RWPE2 (cell line): ENCODE results near the gene HRAS.
"Not testable (repeated sequence)": the region's sequence is repeated elsewhere in the genome, so short reads cannot be mapped to it uniquely, and the experiment has no call there.

ENCODE experiments used
- ATAC-seq: fragments of 200-7000 bp; cut with Tn5 transposase; 3 replicates; pipeline ENCODE4 v1.9.1; 2021; ENCODE audit warnings: low read depth
- DNase-seq: peaks from one replicate; pipeline ENCODE4 v3.0.0-alpha.2; 2020; ENCODE audit warnings: low spot score
- H3K27ac ChIP-seq: fragments of 450-650 bp; 2 replicates; pipeline ENCODE4 v1.5.1; 2017; ENCODE audit warnings: mild to moderate bottlenecking; ENCODE audit not compliant: poor library complexity, severe bottlenecking
- H3K27me3 ChIP-seq: fragments of 250-450 bp; sonication (Bioruptor Pico); 2 replicates; pipeline ENCODE4 v1.5.1; 2021; ENCODE audit warnings: mild to moderate bottlenecking, moderate library complexity; ENCODE audit not compliant: insufficient read depth, poor library complexity, severe bottlenecking
- H3K36me3 ChIP-seq: fragments of 250-450 bp; sonication (Bioruptor Pico); 2 replicates; pipeline ENCODE4 v1.5.1; 2020; ENCODE audit warnings: low read depth, mild to moderate bottlenecking, moderate library complexity
- H3K4me1 ChIP-seq: fragments of 250-450 bp; sonication (Bioruptor Pico); 2 replicates; pipeline ENCODE4 v1.5.1; 2021; ENCODE audit warnings: mild to moderate bottlenecking, moderate library complexity; ENCODE audit not compliant: insufficient read depth, poor library complexity, severe bottlenecking
- H3K4me3 ChIP-seq: fragments of 250-450 bp; sonication (Bioruptor Pico); 2 replicates; pipeline ENCODE4 v1.5.1; 2021; ENCODE audit warnings: mild to moderate bottlenecking, moderate library complexity; ENCODE audit not compliant: severe bottlenecking
- H3K9me3 ChIP-seq: fragments of 250-450 bp; sonication (Bioruptor Pico); 2 replicates; pipeline ENCODE4 v1.5.1; 2021; ENCODE audit warnings: mild to moderate bottlenecking, moderate library complexity; ENCODE audit not compliant: severe bottlenecking
- TF ChIP-seq, protein P1 (sequence below): fragments of 450-650 bp; IDR thresholded peaks from one replicate; pipeline ENCODE4 v1.5.1; 2017; ENCODE audit warnings: mild to moderate bottlenecking, moderate library complexity; ENCODE audit not compliant: poor library complexity, severe bottlenecking

The HRAS gene

GRCh38 chr11:575996-576768 lies 40.8 kb upstream of the HRAS start, which contains the start of gene PHRF1:
PHRF1 (plus strand) TSS chr11:576470; CDS start chr11:581513, 5,043 bp downstream.
- DNase-seq (peak; percentile 96), ATAC-seq (peak; percentile 85)
- TF ChIP-seq, protein P1, sequence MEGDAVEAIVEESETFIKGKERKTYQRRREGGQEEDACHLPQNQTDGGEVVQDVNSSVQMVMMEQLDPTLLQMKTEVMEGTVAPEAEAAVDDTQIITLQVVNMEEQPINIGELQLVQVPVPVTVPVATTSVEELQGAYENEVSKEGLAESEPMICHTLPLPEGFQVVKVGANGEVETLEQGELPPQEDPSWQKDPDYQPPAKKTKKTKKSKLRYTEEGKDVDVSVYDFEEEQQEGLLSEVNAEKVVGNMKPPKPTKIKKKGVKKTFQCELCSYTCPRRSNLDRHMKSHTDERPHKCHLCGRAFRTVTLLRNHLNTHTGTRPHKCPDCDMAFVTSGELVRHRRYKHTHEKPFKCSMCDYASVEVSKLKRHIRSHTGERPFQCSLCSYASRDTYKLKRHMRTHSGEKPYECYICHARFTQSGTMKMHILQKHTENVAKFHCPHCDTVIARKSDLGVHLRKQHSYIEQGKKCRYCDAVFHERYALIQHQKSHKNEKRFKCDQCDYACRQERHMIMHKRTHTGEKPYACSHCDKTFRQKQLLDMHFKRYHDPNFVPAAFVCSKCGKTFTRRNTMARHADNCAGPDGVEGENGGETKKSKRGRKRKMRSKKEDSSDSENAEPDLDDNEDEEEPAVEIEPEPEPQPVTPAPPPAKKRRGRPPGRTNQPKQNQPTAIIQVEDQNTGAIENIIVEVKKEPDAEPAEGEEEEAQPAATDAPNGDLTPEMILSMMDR, result no peak
- Histone ChIP-seq H3K27ac (peak within 1 kb of the TSS; percentile 77), H3K36me3 (peaks cover 18% of the 10 kb centered on the region), H3K4me1 (peaks cover 15% of the 10 kb centered on the region), H3K27me3 (no peaks in the 10 kb centered on the region), H3K9me3 (no peaks in the 10 kb centered on the region), H3K4me3 (peak within 1 kb of the TSS; percentile 65)

- TF ChIP-seq, protein P1, result no peak
- DNase-seq, result no peak
Measured at GRCh38 chr11:575313-575995, 40.1 kb upstream of the HRAS start.

GRCh38 chr11:574632-575312 lies 39.4 kb upstream of the HRAS start:
- TF ChIP-seq, protein P1, result no peak
- peak overlapping the region; percentile 50 for H3K4me3 ChIP-seq
- H3K9me3 ChIP-seq, result no peaks in the 10 kb centered on the region
- peaks cover 16% of the 10 kb centered on the region for H3K36me3 ChIP-seq
- DNase-seq (no peak), ATAC-seq (no peak)
- no peaks in the 10 kb centered on the region for H3K27me3 ChIP-seq
- peaks cover 15% of the 10 kb centered on the region for H3K4me1 ChIP-seq
- peak overlapping the region; percentile 77 for H3K27ac ChIP-seq

More at GRCh38 chr11:575313-575995, 40.1 kb upstream of the HRAS start:
- peak overlapping the region; percentile 50 for H3K4me3 ChIP-seq
- ATAC-seq, result peak; percentile 49
- peaks cover 15% of the 10 kb centered on the region for H3K4me1 ChIP-seq
- peak overlapping the region; percentile 77 for H3K27ac ChIP-seq
- H3K9me3 ChIP-seq, result no peaks in the 10 kb centered on the region
- H3K27me3 ChIP-seq, result no peaks in the 10 kb centered on the region
- H3K36me3 ChIP-seq, result peaks cover 16% of the 10 kb centered on the region

GRCh38 chr11:574031-574570 lies 38.7 kb upstream of the HRAS start:
- not testable (repeated sequence) for H3K27me3 ChIP-seq, H3K27ac ChIP-seq, H3K9me3 ChIP-seq, DNase-seq, ATAC-seq
- Histone ChIP-seq H3K4me3 (peak overlapping the region; percentile 50), H3K4me1 (peaks cover 15% of the 10 kb centered on the region), H3K36me3 (peaks cover 16% of the 10 kb centered on the region)

DNA sequence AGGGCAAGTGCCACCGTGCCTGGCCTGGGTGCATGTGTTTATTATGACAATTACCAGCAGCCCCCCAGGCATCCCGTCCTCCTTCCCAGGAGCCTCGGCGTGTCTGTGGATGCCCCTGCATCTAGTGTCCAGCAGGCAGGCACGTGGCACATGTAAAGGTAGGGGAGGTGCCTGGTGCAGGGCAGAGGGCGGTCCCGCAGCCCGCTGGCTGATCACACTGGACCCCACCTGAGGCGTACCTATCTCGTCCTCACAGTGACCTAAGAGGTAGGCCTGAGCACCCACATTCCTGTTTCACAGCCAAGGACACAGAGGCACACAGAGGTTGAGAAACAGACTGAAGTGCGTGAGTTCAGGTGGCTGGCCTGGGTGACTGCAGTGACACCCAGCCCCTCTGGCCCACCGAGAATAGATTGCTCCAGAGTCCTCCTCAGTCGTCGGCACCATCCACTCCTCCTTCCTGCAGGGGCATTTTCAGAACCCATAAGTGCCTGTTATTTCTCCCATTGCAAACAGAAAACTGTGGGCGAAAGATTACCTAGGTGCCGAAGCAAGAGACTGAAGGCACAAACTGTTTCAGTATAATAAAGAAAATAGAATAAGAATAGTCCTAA lies 37.9 kb upstream of the HRAS start:
- no peak overlapping the region for H3K27ac ChIP-seq
- H3K27me3 ChIP-seq, result no peaks in the 10 kb centered on the region
- ATAC-seq (no peak), DNase-seq (no peak)
- peaks cover 12% of the 10 kb centered on the region for H3K4me1 ChIP-seq
- no peak overlapping the region for H3K4me3 ChIP-seq
- H3K9me3 ChIP-seq, result no peaks in the 10 kb centered on the region
- TF ChIP-seq, protein P1, result no peak
- H3K36me3 ChIP-seq, result peaks cover 13% of the 10 kb centered on the region
